Stimulated activated effector memory CD8-positive, alpha-beta T cell treated with anti-CD3 and anti-CD28 coated beads, Interleukin-12 subunit alpha, Interleukin-12 subunit beta, amount 100 ng/mL, for 72 hours (primary cell): ENCODE data around the gene SMPD4.
"Not testable (repeated sequence)": the region's sequence is repeated elsewhere in the genome, so short reads cannot be mapped to it uniquely, and the experiment has no call there.

Experiments
- ATAC-seq: fragments of 150-1000 bp; cut with Tn5 transposase; 2 replicates; pipeline ENCODE4 v1.10.0; 2021
- DNase-seq, 2 donors: peaks; one replicate each; pipeline ENCODE4 v3.0.0; 2021 to 2022; ENCODE audit warnings: low spot score in 2 of 2
- H3K27ac Mint-ChIP-seq: one replicate; pipeline ENCODE4 v1.8.0; 2022; ENCODE audit warnings: mild to moderate bottlenecking, mixed read lengths
- H3K36me3 Mint-ChIP-seq: one replicate; pipeline ENCODE4 v1.8.0; 2022; ENCODE audit warnings: mild to moderate bottlenecking, mixed read lengths
- H3K4me1 Mint-ChIP-seq: one replicate; pipeline ENCODE4 v1.8.0; 2022; ENCODE audit warnings: mixed read lengths
- H3K4me3 Mint-ChIP-seq: one replicate; pipeline ENCODE4 v1.8.0; 2022; ENCODE audit warnings: mild to moderate bottlenecking, mixed read lengths
- H3K9me3 Mint-ChIP-seq: one replicate; pipeline ENCODE4 v1.8.0; 2022; ENCODE audit warnings: mixed read lengths

SMPD4 gene

GRCh38 chr2:130180404-130181324 is 738 bp downstream of the SMPD4 start:
- Mint-ChIP-seq H3K27ac (peak overlapping the region; percentile 96), H3K36me3 (peaks cover 64% of the 10 kb centered on the region), H3K4me3 (peak overlapping the region; percentile 89), H3K4me1 (peaks cover 18% of the 10 kb centered on the region)
- not testable (repeated sequence) for ATAC-seq, H3K9me3 Mint-ChIP-seq, DNase-seq

- H3K4me3 Mint-ChIP-seq, DNase-seq, H3K4me1 Mint-ChIP-seq, H3K9me3 Mint-ChIP-seq: not testable (repeated sequence)
- H3K27ac Mint-ChIP-seq, result peak overlapping the region; percentile 68
- peaks cover 92% of the 10 kb centered on the region for H3K36me3 Mint-ChIP-seq
- ATAC-seq, result peak; percentile 93
Measured at GRCh38 chr2:130174866-130175265, 6.5 kb downstream of the SMPD4 start.

GRCh38 chr2:130169896-130170295 is 11.5 kb downstream of the SMPD4 start:
- ATAC-seq, result no peak
- no peak for DNase-seq
- peaks cover 7% of the 10 kb centered on the region for H3K4me1 Mint-ChIP-seq
- no peak overlapping the region for H3K27ac Mint-ChIP-seq
- H3K9me3 Mint-ChIP-seq, result no peaks in the 10 kb centered on the region
- H3K4me3 Mint-ChIP-seq, result no peak overlapping the region
- H3K36me3 Mint-ChIP-seq, result peaks cover 100% of the 10 kb centered on the region

GRCh38 chr2:130169163-130169562 is 12.2 kb downstream of the SMPD4 start:
- not testable (repeated sequence) for H3K4me1 Mint-ChIP-seq, H3K27ac Mint-ChIP-seq, H3K9me3 Mint-ChIP-seq, H3K4me3 Mint-ChIP-seq, DNase-seq
- ATAC-seq, result peak; percentile 94
- H3K36me3 Mint-ChIP-seq, result peaks cover 100% of the 10 kb centered on the region

- not testable (repeated sequence) for ATAC-seq, H3K4me1 Mint-ChIP-seq, H3K27ac Mint-ChIP-seq, H3K4me3 Mint-ChIP-seq, H3K9me3 Mint-ChIP-seq, DNase-seq
- peaks cover 93% of the 10 kb centered on the region for H3K36me3 Mint-ChIP-seq
Measured at GRCh38 chr2:130166611-130167010, 14.8 kb downstream of the SMPD4 start.

GRCh38 chr2:130165293-130166016 is 15.9 kb downstream of the SMPD4 start:
- ATAC-seq (no peak), DNase-seq (no peak)
- Mint-ChIP-seq H3K4me3 (no peak overlapping the region), H3K9me3 (no peaks in the 10 kb centered on the region), H3K36me3 (peaks cover 82% of the 10 kb centered on the region), H3K4me1 (peaks cover 7% of the 10 kb centered on the region), H3K27ac (no peak overlapping the region)

- Mint-ChIP-seq H3K4me1 (peaks cover 16% of the 10 kb centered on the region), H3K36me3 (peaks cover 80% of the 10 kb centered on the region), H3K9me3 (no peaks in the 10 kb centered on the region), H3K4me3 (no peak overlapping the region), H3K27ac (no peak overlapping the region)
- ATAC-seq, result no peak
- DNase-seq, result no peak
Measured at GRCh38 chr2:130162968-130163367, 18.4 kb downstream of the SMPD4 start.

GRCh38 chr2:130162486-130162885 is 18.9 kb downstream of the SMPD4 start:
- H3K27ac Mint-ChIP-seq, DNase-seq, H3K4me3 Mint-ChIP-seq, ATAC-seq, H3K9me3 Mint-ChIP-seq: not testable (repeated sequence)
- Mint-ChIP-seq H3K36me3 (peaks cover 79% of the 10 kb centered on the region), H3K4me1 (peaks cover 21% of the 10 kb centered on the region)

- not testable (repeated sequence) for H3K27ac Mint-ChIP-seq, ATAC-seq, H3K9me3 Mint-ChIP-seq, DNase-seq, H3K4me3 Mint-ChIP-seq
- Mint-ChIP-seq H3K4me1 (peaks cover 22% of the 10 kb centered on the region), H3K36me3 (peaks cover 65% of the 10 kb centered on the region)
Measured at GRCh38 chr2:130160838-130161705, 20.3 kb downstream of the SMPD4 start.

- no peak for ATAC-seq
- Mint-ChIP-seq H3K4me1 (peaks cover 22% of the 10 kb centered on the region), H3K27ac (peak overlapping the region; percentile 88), H3K4me3 (no peak overlapping the region), H3K9me3 (no peaks in the 10 kb centered on the region), H3K36me3 (peaks cover 57% of the 10 kb centered on the region)
- DNase-seq, result no peak
Measured at GRCh38 chr2:130160131-130160530, 21.3 kb downstream of the SMPD4 start.

- not testable (repeated sequence) for DNase-seq, ATAC-seq, H3K9me3 Mint-ChIP-seq, H3K4me3 Mint-ChIP-seq
- peaks cover 57% of the 10 kb centered on the region for H3K36me3 Mint-ChIP-seq
- H3K27ac Mint-ChIP-seq, result peak overlapping the region; percentile 88
- peaks cover 22% of the 10 kb centered on the region for H3K4me1 Mint-ChIP-seq
Measured at GRCh38 chr2:130159376-130159775, 22.0 kb downstream of the SMPD4 start.

- Mint-ChIP-seq H3K27ac (peak overlapping the region; percentile 88), H3K4me3 (no peak overlapping the region), H3K4me1 (peaks cover 22% of the 10 kb centered on the region)
Measured at GRCh38 chr2:130158631-130159030, 22.8 kb downstream of the SMPD4 start.

GRCh38 chr2:130157825-130158514 is 23.4 kb downstream of the SMPD4 start:
- not testable (repeated sequence) for H3K9me3 Mint-ChIP-seq, DNase-seq, H3K4me3 Mint-ChIP-seq
- peak overlapping the region; percentile 88 for H3K27ac Mint-ChIP-seq
- H3K36me3 Mint-ChIP-seq, result peaks cover 58% of the 10 kb centered on the region
- ATAC-seq, result peak; percentile 74
- H3K4me1 Mint-ChIP-seq, result peaks cover 22% of the 10 kb centered on the region

More at GRCh38 chr2:130158631-130159030, 22.8 kb downstream of the SMPD4 start:
- ATAC-seq (no peak), DNase-seq (no peak)
- peaks cover 57% of the 10 kb centered on the region for H3K36me3 Mint-ChIP-seq
- no peaks in the 10 kb centered on the region for H3K9me3 Mint-ChIP-seq

- not testable (repeated sequence) for H3K9me3 Mint-ChIP-seq, DNase-seq, H3K4me3 Mint-ChIP-seq
- Mint-ChIP-seq H3K27ac (peak overlapping the region; percentile 88), H3K4me1 (peaks cover 22% of the 10 kb centered on the region), H3K36me3 (peaks cover 57% of the 10 kb centered on the region)
- peak; percentile 6 for ATAC-seq
Measured at GRCh38 chr2:130157354-130157753, 24.0 kb downstream of the SMPD4 start.
